DND-41 (cell line): Measurements from ENCODE around the gene VAV2.

Experiments
- ATAC-seq: fragments of 200-7000 bp; cut with Tn5 transposase; 3 replicates; pipeline ENCODE4 v1.9.1; 2021; ENCODE audit warnings: low read depth; ENCODE audit not compliant: insufficient read depth
- DNase-seq: peaks from one replicate; pipeline ENCODE4 v3.0.0-alpha.2; 2020
- H2AFZ ChIP-seq: 2 replicates; pipeline ENCODE4 v1.6.0; 2012; ENCODE audit warnings: low read depth, low read length
- H3K27ac ChIP-seq: 2 replicates; pipeline ENCODE4 v1.5.1; 2012; ENCODE audit warnings: low read length, inconsistent platforms
- H3K27me3 ChIP-seq: fragments of 200-600 bp; sonication (generic); 2 replicates; pipeline ENCODE4 v1.6.0; 2012; ENCODE audit warnings: low read length, mild to moderate bottlenecking, inconsistent platforms; ENCODE audit not compliant: insufficient read depth, poor library complexity
- H3K36me3 ChIP-seq: 2 replicates; pipeline ENCODE4 v1.5.1; 2012; ENCODE audit warnings: low read length, inconsistent platforms; ENCODE audit not compliant: insufficient read depth
- H3K4me1 ChIP-seq: 2 replicates; pipeline ENCODE4 v1.5.1; 2012; ENCODE audit warnings: mild to moderate bottlenecking, low read length; ENCODE audit not compliant: insufficient read depth
- H3K4me2 ChIP-seq: 2 replicates; pipeline ENCODE4 v1.6.0; 2012; ENCODE audit warnings: mild to moderate bottlenecking, moderate library complexity, low read length, inconsistent platforms; ENCODE audit not compliant: insufficient read depth
- H3K4me3 ChIP-seq, 2 experiments: fragments of 200-600 bp in 1 of 2; shearing (Covaris generic) in 1 of 2; 2 replicates each; pipeline ENCODE4 v1.5.1; 2012 to 2016; ENCODE audit warnings: inconsistent platforms in 2 of 2, low read length in 2 of 2, mild to moderate bottlenecking in 2 of 2, low read depth in 1 of 2, moderate library complexity in 1 of 2
- H3K79me2 ChIP-seq: 2 replicates; pipeline ENCODE4 v1.6.0; 2012; ENCODE audit warnings: low read length, inconsistent platforms; ENCODE audit not compliant: insufficient read depth
- H3K9ac ChIP-seq: 2 replicates; pipeline ENCODE4 v1.6.0; 2012; ENCODE audit warnings: low read depth, mild to moderate bottlenecking, inconsistent platforms, low read length, moderate library complexity
- H3K9me3 ChIP-seq: 2 replicates; pipeline ENCODE4 v1.5.1; 2012; ENCODE audit warnings: low read length, moderate library complexity, mild to moderate bottlenecking, inconsistent platforms; ENCODE audit not compliant: insufficient read depth, severe bottlenecking
- H4K20me1 ChIP-seq: 2 replicates; pipeline ENCODE4 v1.6.0; 2012; ENCODE audit warnings: low read length; ENCODE audit not compliant: insufficient read depth
- CTCF ChIP-seq: IDR thresholded peaks from 2 replicates; pipeline ENCODE4 v1.5.1; 2012; ENCODE audit warnings: borderline replicate concordance, low read length, moderate library complexity, mild to moderate bottlenecking; ENCODE audit not compliant: poor library complexity, severe bottlenecking; ENCODE audit errors: extremely low read depth
- EZH2 ChIP-seq: IDR thresholded peaks from 3 replicates; pipeline ENCODE4 v1.6.1; 2012; ENCODE audit warnings: borderline replicate concordance, low read depth, mild to moderate bottlenecking, moderate library complexity, low read length, inconsistent platforms; ENCODE audit not compliant: severe bottlenecking

The VAV2 gene

GRCh38 chr9:134025606-134026541 is 33.8 kb upstream of the VAV2 start:
- Histone ChIP-seq H3K4me1 (peaks cover 19% of the 10 kb centered on the region), H2AFZ (peak overlapping the region; percentile 67), H3K27ac (peak overlapping the region; percentile 50; the same call in 1 of the 2 replicates), H3K4me3 (peak overlapping the region; percentile 44 to 76; a peak in 3 of 4 replicates), H3K9me3 (no peaks in the 10 kb centered on the region), H3K27me3 (no peaks in the 10 kb centered on the region), H4K20me1 (peaks cover 10% of the 10 kb centered on the region; the same call in 1 of the 2 replicates), H3K9ac (peak overlapping the region; percentile 58), H3K4me2 (peak overlapping the region; percentile 87), H3K79me2 (no peaks in the 10 kb centered on the region), H3K36me3 (peaks cover 6% of the 10 kb centered on the region)
- ATAC-seq = peak; percentile 55
- peak; percentile 64 for DNase-seq
- TF ChIP-seq CTCF (peak; percentile 39), EZH2 (no peak)

GRCh38 chr9:134024828-134025605 is 32.9 kb upstream of the VAV2 start, which contains the start of gene BRD3OS:
BRD3OS (plus strand) TSS chr9:134025481; CDS start chr9:134026748, 1,267 bp downstream.
- DNase-seq = peak; percentile 93
- peaks cover 10% of the 10 kb centered on the region; the same call in 1 of the 2 replicates for H4K20me1 ChIP-seq
- H3K36me3 ChIP-seq = peaks cover 3% of the 10 kb centered on the region
- no peaks in the 10 kb centered on the region for H3K9me3 ChIP-seq
- H3K27me3 ChIP-seq = no peaks in the 10 kb centered on the region
- H3K4me1 ChIP-seq = peaks cover 19% of the 10 kb centered on the region
- peak; percentile 84 for ATAC-seq
- peak within 1 kb of the TSS; percentile 58 for H3K9ac ChIP-seq
- TF ChIP-seq EZH2 (no peak), CTCF (no peak)
- no peaks in the 10 kb centered on the region for H3K79me2 ChIP-seq
- peak within 1 kb of the TSS; percentile 50; the same call in 1 of the 2 replicates for H3K27ac ChIP-seq
- peak within 1 kb of the TSS; percentile 67 for H2AFZ ChIP-seq
- H3K4me3 ChIP-seq = peak within 1 kb of the TSS; percentile 44 to 76; a peak in 3 of 4 replicates
- peak within 1 kb of the TSS; percentile 87 for H3K4me2 ChIP-seq

GRCh38 chr9:134024214-134024792 is 32.2 kb upstream of the VAV2 start:
- Histone ChIP-seq H3K4me1 (peaks cover 19% of the 10 kb centered on the region), H4K20me1 (peaks cover 7% of the 10 kb centered on the region; the same call in 1 of the 2 replicates), H3K27ac (no peak overlapping the region), H3K36me3 (peaks cover 3% of the 10 kb centered on the region), H3K79me2 (no peaks in the 10 kb centered on the region), H3K4me2 (peak overlapping the region; percentile 87), H3K9ac (no peak overlapping the region), H3K27me3 (no peaks in the 10 kb centered on the region), H2AFZ (peak overlapping the region; percentile 57; the same call in 1 of the 2 replicates), H3K4me3 (peak overlapping the region in 1 of 2 experiments; percentile 76; a peak in 2 of 4 replicates), H3K9me3 (no peaks in the 10 kb centered on the region)
- DNase-seq (no peak), ATAC-seq (no peak)
- no peak for TF ChIP-seq CTCF
- no peak for TF ChIP-seq EZH2
